H1 (cell line): Measurements from ENCODE around the gene PDK2. TPM values are rescaled to one million over a fixed set of nuclear protein-coding genes. Genes with fewer than 3 reads are reported as not detected.

ENCODE experiments used
- CEBPB ChIP-seq: IDR thresholded peaks from 2 replicates; pipeline ENCODE4 v1.6.1; 2012; ENCODE audit warnings: low read depth, low read length
- CHD7 ChIP-seq: fragments of 300-600 bp; sonication (generic); IDR thresholded peaks from 2 replicates; pipeline ENCODE4 v1.7.1; 2012; ENCODE audit warnings: low read length, moderate library complexity, mild to moderate bottlenecking, inconsistent platforms; ENCODE audit not compliant: insufficient replicate concordance
- CTCF ChIP-seq, 3 experiments: IDR thresholded peaks; 1 replicate in 2 of 3; 2 replicates in 1 of 3; pipeline versions ENCODE4 v1.5.1 to v1.6.1; 2011; ENCODE audit warnings: low read length in 3 of 3, mild to moderate bottlenecking in 3 of 3, inconsistent platforms in 2 of 3, low read depth in 1 of 3, moderate library complexity in 1 of 3; ENCODE audit not compliant: insufficient read depth in 1 of 3; ENCODE audit errors: control extremely low read depth in 1 of 3
- EGR1 ChIP-seq: IDR thresholded peaks from 2 replicates; pipeline ENCODE4 v1.6.1; 2011; ENCODE audit warnings: low read depth, low read length, borderline replicate concordance
- MAX ChIP-seq: IDR thresholded peaks from 2 replicates; pipeline ENCODE4 v1.6.1; 2012; ENCODE audit warnings: inconsistent platforms
- SAP30 ChIP-seq: fragments of 300-600 bp; sonication (generic); IDR thresholded peaks from 2 replicates; pipeline ENCODE4 v1.7.1; 2012; ENCODE audit warnings: low read length, moderate library complexity, mild to moderate bottlenecking, inconsistent platforms; ENCODE audit not compliant: insufficient read depth, insufficient replicate concordance
- YY1 ChIP-seq: IDR thresholded peaks from 2 replicates; pipeline ENCODE4 v1.6.1; 2011; ENCODE audit warnings: low read depth, mild to moderate bottlenecking, low read length
- polyA plus RNA-seq, 7 experiments: library from polyadenylated mRNA; depleted of rRNA in 3 of 7; stranded (reverse) in 5 of 7; unstranded in 2 of 7; fragments of >200 nt in 5 of 7; fragments of 200-250 nt in 2 of 7; gene quantifications; 1 replicate in 5 of 7; 2 replicates in 1 of 7; 4 replicates in 1 of 7; pipeline versions ENCODE4 v1.2.1 to v1.2.3, GENCODE V29; 2011 to 2013; ENCODE audit warnings: missing spikeins in 2 of 7, mixed read lengths in 2 of 7
- total RNA-seq: library from RNA; stranded (reverse); fragmentation: NEBNext Ultra II Directional; extraction: Animal tissue kit (Norgen Biotek cat#: 25700); gene quantifications from 2 replicates; pipeline ENCODE4 v1.2.1, GENCODE V29; 2021

The PDK2 gene
- total and polyA plus RNA-seq, 2 of the 8 experiments (the other 6 are each of a cell fraction or from before 2014, with no cell fraction given): 18.3 to 121 TPM

GRCh38 chr17:50101346-50102163 lies 6.4 kb downstream of the PDK2 start (continued):
- TF ChIP-seq CHD7 (no peak), CTCF (IDR thresholded peaks at IDR 0.05; ENCODE audit: control extremely low read depth in 1 of 3, insufficient read depth in 1 of 3, low read depth in 1 of 3, low read length in 3 of 3) (no peak), SAP30 (no peak), YY1 (no peak), CEBPB (no peak), EGR1 (no peak), MAX (no peak)
